Stimulated activated CD8-positive, alpha-beta memory T cell treated with anti-CD3 and anti-CD28 coated beads, Interleukin-7, amount 100 ng/mL, for 1 hour (primary cell): ENCODE results near the gene PPP2R1B.

Source experiments
- DNase-seq, 2 donors: peaks; one replicate each; pipeline ENCODE4 v3.0.0-alpha.2; 2020; ENCODE audit warnings: low read depth in 2 of 2

The PPP2R1B gene

GRCh38 chr11:111748035-111748804 lies 18.0 kb downstream of the PPP2R1B start:
- DNase-seq = no peak

GRCh38 chr11:111745719-111746504 lies 20.3 kb downstream of the PPP2R1B start:
- no peak for DNase-seq

- DNase-seq = no peak
These were observed 22.5 kb downstream of the PPP2R1B start for GRCh38 chr11:111743700-111744099.

- DNase-seq = no peak
These were observed 24.4 kb downstream of the PPP2R1B start for GRCh38 chr11:111741751-111742150.

- DNase-seq = no peak
These were observed 26.9 kb downstream of the PPP2R1B start for GRCh38 chr11:111739299-111739698.

GRCh38 chr11:111737444-111738210 lies 28.6 kb downstream of the PPP2R1B start:
- no peak for DNase-seq

GRCh38 chr11:111736621-111737443 lies 29.4 kb downstream of the PPP2R1B start:
- DNase-seq = no peak

GRCh38 chr11:111736181-111736590 lies 30.0 kb downstream of the PPP2R1B start:
- DNase-seq = no peak

- no peak for DNase-seq
These were observed 30.7 kb downstream of the PPP2R1B start for GRCh38 chr11:111735262-111736116.

- no peak for DNase-seq
These were observed 31.3 kb downstream of the PPP2R1B start for GRCh38 chr11:111734954-111735261.

GRCh38 chr11:111734101-111734953 lies 31.9 kb downstream of the PPP2R1B start:
- DNase-seq = no peak

- no peak for DNase-seq
These were observed 32.5 kb downstream of the PPP2R1B start for GRCh38 chr11:111733611-111734088.

- DNase-seq = no peak
These were observed 33.2 kb downstream of the PPP2R1B start for GRCh38 chr11:111733016-111733415.

GRCh38 chr11:111731821-111732220 lies 34.4 kb downstream of the PPP2R1B start:
- DNase-seq = no peak

GRCh38 chr11:111730871-111731591 lies 35.2 kb downstream of the PPP2R1B start:
- no peak for DNase-seq

- DNase-seq = no peak
These were observed 36.3 kb downstream of the PPP2R1B start for GRCh38 chr11:111729831-111730311.

GRCh38 chr11:111729071-111729830 lies 36.9 kb downstream of the PPP2R1B start:
- DNase-seq = no peak

GRCh38 chr11:111727431-111727830 lies 38.8 kb downstream of the PPP2R1B start:
- DNase-seq = no peak
